Ascending aorta (tissue), 2 donors: ENCODE data around the gene FAIM. TPM values are rescaled to one million over a fixed set of nuclear protein-coding genes. Genes with fewer than 3 reads are reported as not detected.
"Not testable (repeated sequence)": the region's sequence is repeated elsewhere in the genome, so short reads cannot be mapped to it uniquely, and the experiment has no call there.

ENCODE experiments used
- DNase-seq, 2 donors: peaks; one replicate each; pipeline ENCODE4 v3.0.0-alpha.2; 2019; ENCODE audit warnings: low spot score in 2 of 2
- H3K27ac ChIP-seq, 2 donors: fragments of 200-600 bp; sonication (generic); one replicate each; pipeline ENCODE4 v1.5.1; 2016 to 2017; ENCODE audit warnings: mild to moderate bottlenecking in 1 of 2
- H3K27me3 ChIP-seq: fragments of 200-600 bp; sonication (generic); one replicate; pipeline ENCODE4 v1.5.1; 2017
- H3K36me3 ChIP-seq, 2 donors: fragments of 200-600 bp; sonication (generic); one replicate each; pipeline ENCODE4 v1.5.1; 2016
- H3K4me1 ChIP-seq, 2 donors: fragments of 200-600 bp; sonication (generic); one replicate each; pipeline ENCODE4 v1.5.1; 2016 to 2017; ENCODE audit warnings: mild to moderate bottlenecking in 1 of 2
- H3K4me3 ChIP-seq, 2 donors: fragments of 200-600 bp; sonication (generic); one replicate each; pipeline ENCODE4 v1.5.1; 2016 to 2017; ENCODE audit warnings: mild to moderate bottlenecking in 1 of 2
- H3K9me3 ChIP-seq, 2 donors: fragments of 200-600 bp; sonication (generic); one replicate each; pipeline ENCODE4 v1.5.1; 2016
- CTCF ChIP-seq, 3 experiments: fragments of 200-600 bp in 2 of 3; fragments of 450-650 bp in 1 of 3; sonication (generic) in 2 of 3; IDR thresholded peaks; one replicate each; pipeline ENCODE4 v1.5.1; 2016 to 2019; ENCODE audit warnings: antibody characterized with exemption in 3 of 3, mild to moderate bottlenecking in 1 of 3, moderate library complexity in 1 of 3
- intact Hi-C: fragments of 100-400 bp; cut with DNase I; formaldehyde crosslinking; loops from one replicate; pipeline ENCODE4 v1.15.1; 2023
- total RNA-seq: library from RNA; depleted of rRNA; stranded (reverse); fragments of >200 nt; gene quantifications from one replicate; pipeline ENCODE4 v1.1.0, GENCODE V29; 2016

The FAIM gene
- total RNA-seq, 1 donor from 2014 or later, result 13.5 TPM

DNA sequence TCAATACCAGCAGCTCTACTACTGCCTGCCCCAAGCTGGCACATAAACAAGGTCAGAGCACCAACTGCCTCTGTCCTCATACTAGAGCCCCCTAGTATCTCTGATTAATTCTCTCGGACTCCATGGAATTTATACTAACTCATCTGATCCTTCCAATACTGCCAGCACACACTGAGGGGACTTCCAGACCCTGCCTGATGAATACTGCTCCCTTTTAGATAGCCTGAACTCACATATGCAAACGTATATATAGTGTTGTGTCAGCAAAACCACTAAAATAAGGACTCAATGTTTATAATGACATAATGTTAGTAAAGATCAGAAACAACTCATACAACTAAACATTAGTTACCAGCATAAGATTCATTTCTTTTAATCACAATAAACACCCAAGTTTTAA lies 39.5 kb upstream of the FAIM start:
- Histone ChIP-seq H3K9me3 (peaks cover 0 to 3% of the 10 kb centered on the region in 2 donors), H3K27ac (no peak overlapping the region), H3K36me3 (peaks cover 3 to 30% of the 10 kb centered on the region in 2 donors), H3K4me3 (no peak overlapping the region), H3K4me1 (no peaks in the 10 kb centered on the region), H3K27me3 (no peaks in the 10 kb centered on the region)
- no peak for DNase-seq
- intact Hi-C loops, result no loop called here
- no peak for TF ChIP-seq CTCF (IDR thresholded peaks at IDR 0.05)

- H3K27me3 ChIP-seq, H3K4me1 ChIP-seq, H3K27ac ChIP-seq, intact Hi-C loops, H3K9me3 ChIP-seq, H3K4me3 ChIP-seq, DNase-seq: not testable (repeated sequence)
- peaks cover 3 to 34% of the 10 kb centered on the region in 2 donors for H3K36me3 ChIP-seq
These were observed 38.9 kb upstream of the FAIM start for GRCh38 chr3:138569624-138570023.

DNA sequence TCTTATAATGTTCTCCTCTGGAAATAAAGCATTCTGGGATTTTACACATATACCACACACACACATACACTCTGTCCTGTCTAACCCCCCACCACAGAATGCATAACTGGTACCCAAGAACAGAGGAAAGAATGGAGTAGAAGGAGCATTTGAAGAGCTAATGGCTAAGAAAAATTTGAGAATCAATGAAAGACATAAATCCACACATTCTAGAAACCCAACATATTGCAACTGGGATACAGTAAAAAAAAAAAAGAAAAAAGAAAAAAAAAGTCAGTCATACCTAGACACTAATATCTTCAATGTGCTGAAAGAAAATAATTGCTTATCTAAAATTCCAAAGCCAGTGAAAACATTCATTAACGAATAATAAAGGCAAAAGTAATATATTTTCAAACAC lies 35.4 kb upstream of the FAIM start:
- Histone ChIP-seq H3K27me3 (no peaks in the 10 kb centered on the region), H3K27ac (no peak overlapping the region), H3K9me3 (peaks cover 0 to 5% of the 10 kb centered on the region in 2 donors), H3K4me1 (no peaks in the 10 kb centered on the region), H3K4me3 (no peak overlapping the region), H3K36me3 (peaks cover 0 to 25% of the 10 kb centered on the region in 2 donors)
- no peak for DNase-seq
- intact Hi-C loops, result no loop called here
- TF ChIP-seq CTCF (IDR thresholded peaks at IDR 0.05), result no peak

GRCh38 chr3:138578141-138578540 lies 30.4 kb upstream of the FAIM start:
- intact Hi-C loops, result no loop called here
- peaks cover 0 to 5% of the 10 kb centered on the region in 2 donors for H3K9me3 ChIP-seq
- H3K36me3 ChIP-seq, result peaks cover 0 to 11% of the 10 kb centered on the region in 2 donors
- DNase-seq, result no peak
- no peak overlapping the region for H3K27ac ChIP-seq
- no peak overlapping the region for H3K4me3 ChIP-seq
- H3K27me3 ChIP-seq, result no peaks in the 10 kb centered on the region
- H3K4me1 ChIP-seq, result no peaks in the 10 kb centered on the region
- no peak for TF ChIP-seq CTCF (IDR thresholded peaks at IDR 0.05)

DNA sequence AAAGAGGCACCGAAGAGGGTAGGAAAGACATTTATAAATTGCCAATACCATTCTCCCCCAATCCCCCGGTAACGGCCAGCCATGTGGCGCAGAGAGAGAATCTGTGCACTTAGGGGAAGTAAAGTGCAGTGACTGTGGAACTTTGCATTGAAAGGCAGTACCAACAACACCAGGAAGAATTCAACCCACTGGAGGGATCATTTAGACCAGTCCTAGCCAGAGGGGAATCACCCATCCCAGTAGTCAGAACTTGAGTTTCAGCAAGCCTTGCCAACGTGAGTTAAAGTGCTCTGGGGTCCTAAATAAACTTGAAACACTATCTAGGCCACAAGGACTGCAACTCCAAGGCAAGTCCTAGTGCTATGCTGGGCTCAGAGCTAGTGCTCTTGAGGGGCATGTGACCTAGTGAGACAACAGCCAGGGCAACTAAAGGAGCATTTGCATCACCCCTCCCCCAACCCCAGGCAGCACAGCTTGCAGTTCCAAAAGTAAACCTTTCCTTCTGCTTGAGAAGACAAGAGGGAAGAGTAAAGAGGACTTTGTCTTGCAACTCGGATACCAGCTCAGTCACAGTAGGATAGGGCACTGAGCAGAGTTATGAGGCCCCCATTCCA lies 29.5 kb upstream of the FAIM start:
- no peak for DNase-seq
- Histone ChIP-seq H3K27me3 (no peaks in the 10 kb centered on the region), H3K4me1 (no peaks in the 10 kb centered on the region), H3K4me3 (no peak overlapping the region), H3K36me3 (peaks cover 0 to 4% of the 10 kb centered on the region in 2 donors), H3K27ac (no peak overlapping the region), H3K9me3 (peaks cover 0 to 2% of the 10 kb centered on the region in 2 donors)
- TF ChIP-seq CTCF (IDR thresholded peaks at IDR 0.05), result no peak
- intact Hi-C loops, result no loop called here

- Histone ChIP-seq H3K4me1 (no peaks in the 10 kb centered on the region), H3K27me3 (no peaks in the 10 kb centered on the region), H3K9me3 (no peaks in the 10 kb centered on the region), H3K27ac (no peak overlapping the region), H3K4me3 (no peak overlapping the region), H3K36me3 (no peaks in the 10 kb centered on the region)
- TF ChIP-seq CTCF (IDR thresholded peaks at IDR 0.05), result no peak
- no peak for DNase-seq
- intact Hi-C loops, result no loop called here
These were observed 21.2 kb upstream of the FAIM start for GRCh38 chr3:138587374-138587773.
